Suprapubic skin (tissue), 4 donors: ENCODE measurements around the gene HSPB8. TPM values are rescaled to one million over a fixed set of nuclear protein-coding genes. Genes with fewer than 3 reads are reported as not detected.

Source experiments
- DNase-seq, 2 donors: peaks; one replicate each; pipeline ENCODE4 v3.0.0-alpha.2; 2019; ENCODE audit warnings: low spot score in 2 of 2
- H3K27ac ChIP-seq: fragments of 200-600 bp; sonication (generic); one replicate; pipeline ENCODE4 v1.5.1; 2019
- H3K27me3 ChIP-seq: fragments of 200-600 bp; sonication (generic); one replicate; pipeline ENCODE4 v1.5.1; 2019
- H3K36me3 ChIP-seq: fragments of 200-600 bp; sonication (generic); one replicate; pipeline ENCODE4 v1.5.1; 2019
- H3K4me1 ChIP-seq: fragments of 200-600 bp; sonication (generic); one replicate; pipeline ENCODE4 v1.5.1; 2019
- H3K4me3 ChIP-seq: fragments of 200-600 bp; sonication (generic); one replicate; pipeline ENCODE4 v1.5.1; 2019; ENCODE audit warnings: mild to moderate bottlenecking
- H3K9me3 ChIP-seq: fragments of 200-600 bp; sonication (generic); one replicate; pipeline ENCODE4 v1.5.1; 2019
- CTCF ChIP-seq, 2 donors: fragments of 200-600 bp in 1 of 2; fragments of 450-650 bp in 1 of 2; sonication (generic) in 1 of 2; IDR thresholded peaks; one replicate each; pipeline ENCODE4 v1.5.1; 2016 to 2019; ENCODE audit warnings: antibody characterized with exemption in 2 of 2, mild to moderate bottlenecking in 1 of 2, moderate library complexity in 1 of 2
- EP300 ChIP-seq: sonication (generic); formaldehyde crosslinking; IDR thresholded peaks from one replicate; pipeline ENCODE4 v1.6.1; 2017; ENCODE audit warnings: antibody characterized with exemption
- POLR2A ChIP-seq, 2 donors: fragments of 450-650 bp; IDR thresholded peaks; one replicate each; pipeline ENCODE4 v1.6.1; 2017; ENCODE audit warnings: antibody characterized with exemption in 2 of 2, mild to moderate bottlenecking in 2 of 2, moderate library complexity in 2 of 2
- POLR2AphosphoS5 ChIP-seq, 3 donors: sonication (generic); formaldehyde crosslinking; IDR thresholded peaks; one replicate each; pipeline ENCODE4 v1.6.1; 2017; ENCODE audit warnings: antibody characterized with exemption in 3 of 3
- WGBS: methylation state at CpG from one replicate; pipeline ENCODE4 v1.1.5; 2018; 5-methylcytosine and 5-hydroxymethylcytosine counted together
- total RNA-seq, 4 donors: library from RNA; depleted of rRNA; stranded (reverse); fragments of >200 nt; gene quantifications; one replicate each; pipeline ENCODE4 v1.1.0, GENCODE V29; 2016

HSPB8 gene
- total RNA-seq, 4 donors from 2014 or later = 28.1 to 126 (median 73.1) TPM

DNA sequence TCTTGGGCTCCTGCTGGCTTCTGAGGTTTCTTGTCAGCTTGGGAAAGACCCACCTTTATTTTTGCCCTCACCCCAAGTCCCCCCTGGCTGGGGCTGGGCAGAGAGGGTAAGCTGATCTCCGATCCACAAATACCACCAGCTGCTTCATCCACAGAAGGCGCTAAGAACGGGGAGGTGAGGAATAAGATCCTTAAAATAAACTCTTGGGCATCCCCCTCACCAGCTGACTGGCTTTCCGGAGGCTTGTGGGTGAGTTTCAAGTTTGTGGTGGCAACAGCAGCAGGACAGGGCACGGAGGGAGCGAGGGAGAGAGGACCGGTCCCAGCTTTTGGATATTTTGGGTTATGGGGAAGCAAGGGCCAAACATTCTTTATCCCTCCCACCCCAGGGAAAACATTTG, 20.8 kb upstream of the HSPB8 start:
- H3K27ac ChIP-seq = no peak overlapping the region
- 71% methylated on average over 5 of the region's 7 CpGs for WGBS

GRCh38 chr12:119158402-119158801, 20.3 kb upstream of the HSPB8 start:
- Histone ChIP-seq H3K27ac (no peak overlapping the region), H3K27me3 (peaks cover 9% of the 10 kb centered on the region), H3K4me3 (no peak overlapping the region), H3K36me3 (no peaks in the 10 kb centered on the region), H3K9me3 (no peaks in the 10 kb centered on the region), H3K4me1 (peaks cover 4% of the 10 kb centered on the region)
- no peak for TF ChIP-seq POLR2A (IDR thresholded peaks at IDR 0.05)
- TF ChIP-seq POLR2AphosphoS5 (IDR thresholded peaks at IDR 0.05) = no peak
- no peak for TF ChIP-seq EP300
- TF ChIP-seq CTCF (IDR thresholded peaks at IDR 0.05) = no peak
- no peak for DNase-seq
- 70% methylated on average over 6 of the region's 7 CpGs for WGBS

More for the DNA sequence above, 20.8 kb upstream of the HSPB8 start:
- no peak for DNase-seq
- H3K36me3 ChIP-seq = no peaks in the 10 kb centered on the region
- peaks cover 9% of the 10 kb centered on the region for H3K27me3 ChIP-seq
- no peaks in the 10 kb centered on the region for H3K9me3 ChIP-seq
- H3K4me3 ChIP-seq = no peak overlapping the region
- no peak for TF ChIP-seq POLR2AphosphoS5 (IDR thresholded peaks at IDR 0.05)
- TF ChIP-seq CTCF (IDR thresholded peaks at IDR 0.05) = no peak
- no peak for TF ChIP-seq EP300
- no peak for TF ChIP-seq POLR2A (IDR thresholded peaks at IDR 0.05)
- H3K4me1 ChIP-seq = peaks cover 4% of the 10 kb centered on the region

GRCh38 chr12:119159844-119160243, 18.9 kb upstream of the HSPB8 start:
- no peak overlapping the region for H3K27ac ChIP-seq
- DNase-seq = no peak
- WGBS = 67% methylated on average over 2 of the region's 2 CpGs
- peaks cover 4% of the 10 kb centered on the region for H3K4me1 ChIP-seq
- no peaks in the 10 kb centered on the region for H3K9me3 ChIP-seq
- TF ChIP-seq CTCF (IDR thresholded peaks at IDR 0.05) (no peak), POLR2AphosphoS5 (IDR thresholded peaks at IDR 0.05) (no peak), EP300 (no peak), POLR2A (IDR thresholded peaks at IDR 0.05) (no peak)
- H3K27me3 ChIP-seq = peaks cover 1% of the 10 kb centered on the region
- no peaks in the 10 kb centered on the region for H3K36me3 ChIP-seq
- no peak overlapping the region for H3K4me3 ChIP-seq

DNA sequence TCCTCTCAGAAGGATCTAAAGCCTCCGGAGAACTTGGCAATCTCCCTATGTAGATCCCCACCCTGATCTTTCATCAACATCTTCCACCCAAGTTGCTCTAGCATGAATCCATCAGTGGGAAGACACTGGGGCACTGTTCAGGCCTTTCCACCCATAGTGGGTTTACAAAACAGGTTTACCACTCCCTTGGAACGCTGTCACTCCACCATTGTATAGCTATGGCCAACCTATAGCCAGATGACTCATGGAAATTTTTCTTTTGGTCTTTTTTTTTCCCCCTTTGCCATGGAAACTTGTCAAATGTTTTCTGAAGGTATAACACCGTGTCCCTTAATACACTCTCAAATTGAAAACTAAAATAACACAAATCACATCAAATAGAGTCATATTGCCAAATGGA, 10.8 kb upstream of the HSPB8 start:
- DNase-seq = peak in 1 of 2 donors; percentile 28
- no peaks in the 10 kb centered on the region for H3K9me3 ChIP-seq
- H3K4me3 ChIP-seq = no peak overlapping the region
- no peak for TF ChIP-seq CTCF (IDR thresholded peaks at IDR 0.05)
- TF ChIP-seq POLR2A (IDR thresholded peaks at IDR 0.05) = no peak
- no peak for TF ChIP-seq POLR2AphosphoS5 (IDR thresholded peaks at IDR 0.05)
- TF ChIP-seq EP300 = no peak
- H3K36me3 ChIP-seq = no peaks in the 10 kb centered on the region
- 61% methylated on average over 3 of the region's 3 CpGs for WGBS
- H3K27me3 ChIP-seq = peaks cover 8% of the 10 kb centered on the region
- H3K4me1 ChIP-seq = no peaks in the 10 kb centered on the region
- no peak overlapping the region for H3K27ac ChIP-seq

- H3K27ac ChIP-seq = no peak overlapping the region
Measured at GRCh38 chr12:119168721-119169120, 10.0 kb upstream of the HSPB8 start.

More at GRCh38 chr12:119168721-119169120, 10.0 kb upstream of the HSPB8 start:
- no peak overlapping the region for H3K4me3 ChIP-seq
- no peak for DNase-seq
- peaks cover 8% of the 10 kb centered on the region for H3K27me3 ChIP-seq
- no peaks in the 10 kb centered on the region for H3K36me3 ChIP-seq
- 60% methylated on average over 3 of the region's 3 CpGs for WGBS
- H3K4me1 ChIP-seq = no peaks in the 10 kb centered on the region
- no peaks in the 10 kb centered on the region for H3K9me3 ChIP-seq
- TF ChIP-seq POLR2AphosphoS5 (IDR thresholded peaks at IDR 0.05) = no peak
- no peak for TF ChIP-seq CTCF (IDR thresholded peaks at IDR 0.05)
- no peak for TF ChIP-seq EP300
- TF ChIP-seq POLR2A (IDR thresholded peaks at IDR 0.05) = no peak
